HepG2 (cell line): ENCODE measurements around the gene C19orf44. TPM values are rescaled to one million over a fixed set of nuclear protein-coding genes. Genes with fewer than 3 reads are reported as not detected.

ENCODE experiments used
- ATF1 ChIP-seq: IDR thresholded peaks from 2 replicates; pipeline ENCODE4 v1.6.1; 2016; ENCODE audit warnings: mild to moderate bottlenecking, control low read depth
- ELF1 ChIP-seq: sonication (generic); formaldehyde crosslinking; IDR thresholded peaks from 2 replicates; pipeline ENCODE4 v1.4.0; 2020; ENCODE audit warnings: missing genetic modification reagents
- IRF2 ChIP-seq: IDR thresholded peaks from 2 replicates; pipeline ENCODE4 v1.6.1; 2018; ENCODE audit warnings: missing genetic modification reagents, missing compliant biosample characterization
- KMT2A ChIP-seq: sonication (generic); formaldehyde crosslinking; IDR thresholded peaks from 2 replicates; pipeline ENCODE4 v1.4.0; 2020; ENCODE audit warnings: missing genetic modification reagents
- NR2C2 ChIP-seq: sonication (generic); formaldehyde crosslinking; IDR thresholded peaks from 2 replicates; pipeline ENCODE4 v1.4.0; 2020; ENCODE audit warnings: missing genetic modification reagents, mild to moderate bottlenecking, moderate library complexity, borderline replicate concordance
- RFX1 ChIP-seq: fragments of 450-650 bp; IDR thresholded peaks from 2 replicates; pipeline ENCODE4 v1.6.1; 2017
- RFX5 ChIP-seq: IDR thresholded peaks from 2 replicates; pipeline ENCODE4 v1.6.1; 2011; ENCODE audit warnings: low read depth, low read length, improper control_type of control experiment
- SNAI1 ChIP-seq: sonication (generic); formaldehyde crosslinking; IDR thresholded peaks from 2 replicates; pipeline ENCODE4 v1.5.0; 2020; ENCODE audit warnings: mild to moderate bottlenecking, missing genetic modification reagents, borderline replicate concordance
- SUZ12 ChIP-seq: fragments of 150-350 bp; IDR thresholded peaks from 2 replicates; pipeline ENCODE4 v1.6.1; 2014; ENCODE audit warnings: low read depth, low read length
- TCF12 ChIP-seq, 2 experiments: fragments of 450-650 bp in 1 of 2; sonication (generic) in 1 of 2; formaldehyde crosslinking in 1 of 2; IDR thresholded peaks; 2 replicates each; pipeline versions ENCODE4 v1.6.1 to v1.8.0; 2017 to 2022; ENCODE audit warnings: antibody characterized with exemption in 1 of 2, mild to moderate bottlenecking in 1 of 2, missing genetic modification reagents in 1 of 2, moderate library complexity in 1 of 2
- TCF7L2 ChIP-seq: IDR thresholded peaks from 2 replicates; pipeline ENCODE4 v1.6.1; 2011; ENCODE audit warnings: mild to moderate bottlenecking, low read depth, low read length, moderate library complexity
- ZNF354B ChIP-seq: sonication (generic); formaldehyde crosslinking; IDR thresholded peaks from 2 replicates; pipeline ENCODE4 v1.8.0; 2022; ENCODE audit warnings: mild to moderate bottlenecking, missing genetic modification reagents
- ZNF616 ChIP-seq: sonication (generic); formaldehyde crosslinking; IDR thresholded peaks from 2 replicates; pipeline ENCODE4 v1.5.0; 2020; ENCODE audit warnings: low read depth, mild to moderate bottlenecking, missing genetic modification reagents
- ZNF75D ChIP-seq: sonication (generic); formaldehyde crosslinking; IDR thresholded peaks from 2 replicates; pipeline ENCODE4 v1.8.1; 2023; ENCODE audit warnings: missing genetic modification reagents, mild to moderate bottlenecking, borderline replicate concordance
- ZSCAN12 ChIP-seq: sonication (generic); formaldehyde crosslinking; IDR thresholded peaks from 2 replicates; pipeline ENCODE4 v1.9.0; 2021; ENCODE audit warnings: mild to moderate bottlenecking, missing genetic modification reagents
- polyA plus RNA-seq, 8 experiments: library from polyadenylated mRNA; depleted of rRNA in 3 of 8; stranded (reverse) in 7 of 8; unstranded in 1 of 8; fragments of >200 nt; fragmentation: Illumina TruSeq in 4 of 8; extraction: Trizol in 4 of 8; gene quantifications; 2 replicates each; pipeline versions ENCODE4 v1.2.1 to v1.2.3, GENCODE V29; 2011 to 2016; ENCODE audit warnings: low read depth in 4 of 8, missing spikeins in 1 of 8, mixed read lengths in 1 of 8; ENCODE audit not compliant: insufficient read depth in 1 of 8
- total RNA-seq, 5 experiments: library from RNA; depleted of rRNA; stranded (reverse); fragments of >200 nt; fragmentation: Illumina TruSeq; extraction: Trizol; gene quantifications; 2 replicates each; pipeline ENCODE4 v1.2.3, GENCODE V29; 2016; ENCODE audit warnings: low read depth in 1 of 5
- TF ChIP-seq, protein P1 (sequence below): sonication (generic); formaldehyde crosslinking; IDR thresholded peaks from 2 replicates; pipeline ENCODE4 v1.5.0; 2020; ENCODE audit warnings: missing genetic modification reagents
- TF ChIP-seq, protein P2 (sequence below): sonication (generic); formaldehyde crosslinking; IDR thresholded peaks from 2 replicates; pipeline ENCODE4 v1.4.0; 2020; ENCODE audit warnings: missing genetic modification reagents, borderline replicate concordance
- TF ChIP-seq, protein P3 (sequence below): sonication (generic); formaldehyde crosslinking; IDR thresholded peaks from 2 replicates; pipeline ENCODE4 v1.5.0; 2020; ENCODE audit warnings: missing genetic modification reagents, mild to moderate bottlenecking, borderline replicate concordance
- TF ChIP-seq, protein P4 (sequence below): sonication (generic); formaldehyde crosslinking; IDR thresholded peaks from 2 replicates; pipeline ENCODE4 v1.4.0; 2020; ENCODE audit warnings: missing genetic modification reagents, low read depth, mild to moderate bottlenecking, borderline replicate concordance

The C19orf44 gene
- total and polyA plus RNA-seq, 2 of the 13 experiments (the other 11 are each of a cell fraction or from before 2014, with no cell fraction given), result 3.2 to 4.3 TPM

DNA sequence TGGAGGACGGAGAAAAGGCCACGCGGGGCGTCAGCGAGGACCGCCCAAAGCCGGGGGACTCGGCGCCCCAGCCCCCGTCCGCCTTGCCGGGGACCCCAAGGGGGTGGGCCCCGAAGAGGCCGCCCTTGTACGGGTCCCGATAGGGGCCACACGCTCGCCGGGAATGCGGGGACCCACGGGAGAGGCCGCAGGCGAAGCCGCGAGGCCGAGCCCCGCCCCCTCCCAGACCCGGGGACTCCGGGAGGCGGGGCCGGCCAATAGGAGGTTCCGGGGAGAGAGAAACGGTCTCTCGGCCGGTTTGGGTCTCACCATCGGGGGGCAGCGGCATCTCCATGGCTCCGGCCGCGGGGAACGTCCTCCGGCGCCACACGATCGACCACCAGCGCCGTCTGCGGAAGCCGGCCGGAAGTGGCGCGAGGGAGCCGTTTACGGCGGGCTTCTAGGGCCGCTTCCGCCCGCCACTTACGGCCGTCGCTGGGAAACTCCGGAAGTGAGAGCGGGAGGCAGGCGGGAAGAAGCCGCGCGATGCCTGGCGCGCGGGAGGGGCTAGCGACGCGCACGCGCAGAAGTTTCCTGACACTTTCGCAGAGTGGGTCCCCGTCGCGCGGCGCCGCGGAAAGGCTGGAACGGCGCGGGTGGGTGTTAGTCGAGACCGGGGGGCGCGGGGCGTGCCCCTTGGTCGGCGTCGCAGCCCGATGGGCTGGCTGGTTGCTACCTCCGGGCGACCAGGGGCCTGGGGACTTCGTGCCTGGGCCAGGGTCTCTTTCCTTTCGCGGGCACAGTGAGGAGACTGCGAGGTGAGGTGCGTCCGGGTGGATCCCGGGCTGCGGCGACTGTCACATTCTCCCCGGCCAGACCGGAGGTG, 46.1 kb downstream of the C19orf44 start, which contains the start of gene CHERP (continued):
- TF ChIP-seq IRF2 (peak; percentile 76), ELF1 (CRISPR knock-in tag) (peak; percentile 98), SNAI1 (CRISPR knock-in tag) (peak; percentile 53; the same call in 1 of the 2 replicates), KMT2A (CRISPR knock-in tag) (peak; percentile 89; the same call in 1 of the 2 replicates), SUZ12 (no peak), NR2C2 (peak; percentile 74), ZNF616 (0 out of 2 replicates have a peak, but pooled peaks have one; percentile 55), TCF12 (IDR thresholded peaks at IDR 0.05) (no peak), TCF12 (CRISPR knock-in tag; IDR thresholded peaks at IDR 0.05) (peak; percentile 57; the same call in 1 of the 2 replicates), RFX5 (peak; percentile 9; the same call in 1 of the 2 replicates), ZSCAN12 (0 out of 2 replicates have a peak, but pooled peaks have one; percentile 60), ZNF75D (CRISPR knock-in tag) (no peak), ATF1 (CRISPR knock-in tag) (0 out of 2 replicates have a peak, but pooled peaks have one; percentile 49), RFX1 (peak; percentile 76; the same call in 1 of the 2 replicates), TCF7L2 (no peak), ZNF354B (peak; percentile 87; the same call in 1 of the 2 replicates)
- TF ChIP-seq, protein P1, sequence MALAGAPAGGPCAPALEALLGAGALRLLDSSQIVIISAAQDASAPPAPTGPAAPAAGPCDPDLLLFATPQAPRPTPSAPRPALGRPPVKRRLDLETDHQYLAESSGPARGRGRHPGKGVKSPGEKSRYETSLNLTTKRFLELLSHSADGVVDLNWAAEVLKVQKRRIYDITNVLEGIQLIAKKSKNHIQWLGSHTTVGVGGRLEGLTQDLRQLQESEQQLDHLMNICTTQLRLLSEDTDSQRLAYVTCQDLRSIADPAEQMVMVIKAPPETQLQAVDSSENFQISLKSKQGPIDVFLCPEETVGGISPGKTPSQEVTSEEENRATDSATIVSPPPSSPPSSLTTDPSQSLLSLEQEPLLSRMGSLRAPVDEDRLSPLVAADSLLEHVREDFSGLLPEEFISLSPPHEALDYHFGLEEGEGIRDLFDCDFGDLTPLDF (CRISPR knock-in tag), result peak; percentile 98
- TF ChIP-seq, protein P2, sequence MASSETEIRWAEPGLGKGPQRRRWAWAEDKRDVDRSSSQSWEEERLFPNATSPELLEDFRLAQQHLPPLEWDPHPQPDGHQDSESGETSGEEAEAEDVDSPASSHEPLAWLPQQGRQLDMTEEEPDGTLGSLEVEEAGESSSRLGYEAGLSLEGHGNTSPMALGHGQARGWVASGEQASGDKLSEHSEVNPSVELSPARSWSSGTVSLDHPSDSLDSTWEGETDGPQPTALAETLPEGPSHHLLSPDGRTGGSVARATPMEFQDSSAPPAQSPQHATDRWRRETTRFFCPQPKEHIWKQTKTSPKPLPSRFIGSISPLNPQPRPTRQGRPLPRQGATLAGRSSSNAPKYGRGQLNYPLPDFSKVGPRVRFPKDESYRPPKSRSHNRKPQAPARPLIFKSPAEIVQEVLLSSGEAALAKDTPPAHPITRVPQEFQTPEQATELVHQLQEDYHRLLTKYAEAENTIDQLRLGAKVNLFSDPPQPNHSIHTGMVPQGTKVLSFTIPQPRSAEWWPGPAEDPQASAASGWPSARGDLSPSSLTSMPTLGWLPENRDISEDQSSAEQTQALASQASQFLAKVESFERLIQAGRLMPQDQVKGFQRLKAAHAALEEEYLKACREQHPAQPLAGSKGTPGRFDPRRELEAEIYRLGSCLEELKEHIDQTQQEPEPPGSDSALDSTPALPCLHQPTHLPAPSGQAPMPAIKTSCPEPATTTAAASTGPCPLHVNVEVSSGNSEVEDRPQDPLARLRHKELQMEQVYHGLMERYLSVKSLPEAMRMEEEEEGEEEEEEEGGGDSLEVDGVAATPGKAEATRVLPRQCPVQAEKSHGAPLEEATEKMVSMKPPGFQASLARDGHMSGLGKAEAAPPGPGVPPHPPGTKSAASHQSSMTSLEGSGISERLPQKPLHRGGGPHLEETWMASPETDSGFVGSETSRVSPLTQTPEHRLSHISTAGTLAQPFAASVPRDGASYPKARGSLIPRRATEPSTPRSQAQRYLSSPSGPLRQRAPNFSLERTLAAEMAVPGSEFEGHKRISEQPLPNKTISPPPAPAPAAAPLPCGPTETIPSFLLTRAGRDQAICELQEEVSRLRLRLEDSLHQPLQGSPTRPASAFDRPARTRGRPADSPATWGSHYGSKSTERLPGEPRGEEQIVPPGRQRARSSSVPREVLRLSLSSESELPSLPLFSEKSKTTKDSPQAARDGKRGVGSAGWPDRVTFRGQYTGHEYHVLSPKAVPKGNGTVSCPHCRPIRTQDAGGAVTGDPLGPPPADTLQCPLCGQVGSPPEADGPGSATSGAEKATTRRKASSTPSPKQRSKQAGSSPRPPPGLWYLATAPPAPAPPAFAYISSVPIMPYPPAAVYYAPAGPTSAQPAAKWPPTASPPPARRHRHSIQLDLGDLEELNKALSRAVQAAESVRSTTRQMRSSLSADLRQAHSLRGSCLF, result 0 out of 2 replicates have a peak, but pooled peaks have one; percentile 21
- TF ChIP-seq, protein P3, sequence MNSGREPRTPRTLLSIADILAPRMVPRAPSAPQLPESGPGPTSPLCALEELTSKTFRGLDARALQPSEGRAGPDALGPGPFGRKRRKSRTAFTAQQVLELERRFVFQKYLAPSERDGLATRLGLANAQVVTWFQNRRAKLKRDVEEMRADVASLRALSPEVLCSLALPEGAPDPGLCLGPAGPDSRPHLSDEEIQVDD, result no peak; the same call in 1 of the 2 replicates
- TF ChIP-seq, protein P4, sequence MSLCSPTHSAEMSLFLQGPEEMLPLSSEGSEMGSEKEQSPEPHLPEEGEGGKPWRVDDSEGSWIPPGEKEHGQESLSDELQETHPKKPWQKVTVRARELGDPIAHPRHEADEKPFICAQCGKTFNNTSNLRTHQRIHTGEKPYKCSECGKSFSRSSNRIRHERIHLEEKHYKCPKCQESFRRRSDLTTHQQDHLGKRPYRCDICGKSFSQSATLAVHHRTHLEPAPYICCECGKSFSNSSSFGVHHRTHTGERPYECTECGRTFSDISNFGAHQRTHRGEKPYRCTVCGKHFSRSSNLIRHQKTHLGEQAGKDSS (CRISPR knock-in tag), result peak; percentile 37; the same call in 1 of the 2 replicates
